Thymus (tissue), 11 donors: ENCODE measurements around the gene OBP2A. TPM values are rescaled to one million over a fixed set of nuclear protein-coding genes. Genes with fewer than 3 reads are reported as not detected.
"Not testable (repeated sequence)": the region's sequence is repeated elsewhere in the genome, so short reads cannot be mapped to it uniquely, and the experiment has no call there.

Source experiments
- DNase-seq, 9 donors: peaks; one replicate each; pipeline ENCODE4 v3.0.0-alpha.2; 2013; ENCODE audit warnings: low spot score in 9 of 9, low read depth in 6 of 9, missing footprints in 1 of 9
- H3K27ac ChIP-seq, 2 donors: one replicate each; pipeline ENCODE4 v1.5.1; 2013; ENCODE audit warnings: control low read depth in 1 of 2, low read depth in 1 of 2, low read length in 1 of 2, mild to moderate bottlenecking in 1 of 2, moderate library complexity in 1 of 2
- H3K27me3 ChIP-seq, 2 donors: one replicate each; pipeline ENCODE4 v1.5.1; 2013; ENCODE audit warnings: low read length in 1 of 2; ENCODE audit not compliant: control insufficient read depth in 2 of 2, insufficient read depth in 1 of 2
- H3K36me3 ChIP-seq, 2 donors: one replicate each; pipeline ENCODE4 v1.5.1; 2013; ENCODE audit warnings: low read length in 1 of 2, mild to moderate bottlenecking in 1 of 2, moderate library complexity in 1 of 2; ENCODE audit not compliant: control insufficient read depth in 2 of 2, insufficient read depth in 2 of 2
- H3K4me1 ChIP-seq, 2 donors: one replicate each; pipeline ENCODE4 v1.5.1; 2013; ENCODE audit warnings: low read length in 2 of 2; ENCODE audit not compliant: control insufficient read depth in 2 of 2, insufficient read depth in 2 of 2
- H3K4me3 ChIP-seq, 2 donors: one replicate each; pipeline ENCODE4 v1.5.1; 2013; ENCODE audit warnings: low read length in 2 of 2, control low read depth in 1 of 2, mild to moderate bottlenecking in 1 of 2
- H3K9me3 ChIP-seq, 2 donors: one replicate each; pipeline ENCODE4 v1.5.1; 2013; ENCODE audit warnings: low read length in 1 of 2, mild to moderate bottlenecking in 1 of 2; ENCODE audit not compliant: control insufficient read depth in 2 of 2, insufficient read depth in 1 of 2
- WGBS: extraction: QIAGEN DNeasy Blood & Tissue Kit; methylation state at CpG from one replicate; pipeline ENCODE4 v1.1.7; 2013; 5-methylcytosine and 5-hydroxymethylcytosine counted together
- polyA plus RNA-seq: library from polyadenylated mRNA; stranded (reverse); fragments of 200-250 nt; gene quantifications from one replicate; pipeline ENCODE4 v1.2.3, GENCODE V29; 2013
- total RNA-seq: library from RNA; stranded (reverse); fragments of 120-200 nt; gene quantifications from one replicate; pipeline ENCODE4 v1.2.4, GENCODE V29; 2013
- donor health status: healthy.

OBP2A gene
- total and polyA plus RNA-seq, 2 donors = 0.09 TPM; not detected in 1

- 94% methylated on average over 2 of the region's 2 CpGs for WGBS
- H3K27ac ChIP-seq = no peak overlapping the region
- H3K36me3 ChIP-seq = peaks cover 5 to 8% of the 10 kb centered on the region in 2 donors
- no peaks in the 10 kb centered on the region for H3K27me3 ChIP-seq
- no peak overlapping the region for H3K4me3 ChIP-seq
- H3K9me3 ChIP-seq = peaks cover 0 to 2% of the 10 kb centered on the region in 2 donors
- no peak for DNase-seq
- no peaks in the 10 kb centered on the region for H3K4me1 ChIP-seq
Measured at GRCh38 chr9:135509458-135509857, 36.5 kb upstream of the OBP2A start.

- Histone ChIP-seq H3K27ac (no peak overlapping the region), H3K4me1 (no peaks in the 10 kb centered on the region), H3K4me3 (no peak overlapping the region), H3K36me3 (no peaks in the 10 kb centered on the region), H3K9me3 (peaks cover 0 to 2% of the 10 kb centered on the region in 2 donors), H3K27me3 (peaks cover 0 to 2% of the 10 kb centered on the region in 2 donors)
- 84% methylated on average over 10 of the region's 10 CpGs for WGBS
- DNase-seq = no peak
Measured at GRCh38 chr9:135512241-135512603, 33.7 kb upstream of the OBP2A start.

GRCh38 chr9:135512904-135513303 lies 33.0 kb upstream of the OBP2A start:
- Histone ChIP-seq H3K27ac (no peak overlapping the region), H3K9me3 (no peaks in the 10 kb centered on the region), H3K4me1 (no peaks in the 10 kb centered on the region), H3K27me3 (peaks cover 0 to 5% of the 10 kb centered on the region in 2 donors), H3K4me3 (no peak overlapping the region), H3K36me3 (no peaks in the 10 kb centered on the region)
- 64% methylated on average over 7 of the region's 7 CpGs for WGBS
- DNase-seq = no peak

GRCh38 chr9:135513351-135513846 lies 32.5 kb upstream of the OBP2A start:
- Histone ChIP-seq H3K9me3 (no peaks in the 10 kb centered on the region), H3K27me3 (peaks cover 0 to 5% of the 10 kb centered on the region in 2 donors), H3K27ac (no peak overlapping the region), H3K36me3 (no peaks in the 10 kb centered on the region), H3K4me1 (no peaks in the 10 kb centered on the region), H3K4me3 (no peak overlapping the region)
- no peak for DNase-seq
- WGBS = 84% methylated on average over 19 of the region's 19 CpGs

- not testable (repeated sequence) for H3K4me1 ChIP-seq, H3K27me3 ChIP-seq, H3K36me3 ChIP-seq, H3K27ac ChIP-seq, H3K4me3 ChIP-seq, DNase-seq, H3K9me3 ChIP-seq
- 90% methylated on average over 9 of the region's 9 CpGs for WGBS
Measured at GRCh38 chr9:135513906-135514305, 32.0 kb upstream of the OBP2A start.

GRCh38 chr9:135514342-135515082 lies 31.4 kb upstream of the OBP2A start:
- Histone ChIP-seq H3K4me3 (no peak overlapping the region), H3K36me3 (no peaks in the 10 kb centered on the region), H3K9me3 (no peaks in the 10 kb centered on the region), H3K4me1 (no peaks in the 10 kb centered on the region), H3K27me3 (peaks cover 0 to 5% of the 10 kb centered on the region in 2 donors), H3K27ac (no peak overlapping the region)
- 81% methylated on average over 16 of the region's 17 CpGs for WGBS
- DNase-seq = no peak

- H3K9me3 ChIP-seq = no peaks in the 10 kb centered on the region
- no peak overlapping the region for H3K27ac ChIP-seq
- H3K4me1 ChIP-seq = no peaks in the 10 kb centered on the region
- peaks cover 0 to 5% of the 10 kb centered on the region in 2 donors for H3K27me3 ChIP-seq
- no peaks in the 10 kb centered on the region for H3K36me3 ChIP-seq
- WGBS = 89% methylated on average over 31 of the region's 31 CpGs
- no peak overlapping the region for H3K4me3 ChIP-seq
- no peak for DNase-seq
Measured at GRCh38 chr9:135515083-135515951, 30.6 kb upstream of the OBP2A start.

GRCh38 chr9:135516132-135516860 lies 29.6 kb upstream of the OBP2A start:
- no peaks in the 10 kb centered on the region for H3K36me3 ChIP-seq
- 55% methylated on average over 25 of the region's 25 CpGs for WGBS
- H3K27ac ChIP-seq = no peak overlapping the region
- no peak overlapping the region for H3K4me3 ChIP-seq
- peaks cover 0 to 5% of the 10 kb centered on the region in 2 donors for H3K27me3 ChIP-seq
- DNase-seq = no peak
- no peaks in the 10 kb centered on the region for H3K4me1 ChIP-seq
- no peaks in the 10 kb centered on the region for H3K9me3 ChIP-seq
